Esophagus mucosa (tissue), 1 donor: Measurements from ENCODE around the gene CYBRD1. TPM values are rescaled to one million over a fixed set of nuclear protein-coding genes. Genes with fewer than 3 reads are reported as not detected.
"Not testable (repeated sequence)": the region's sequence is repeated elsewhere in the genome, so short reads cannot be mapped to it uniquely, and the experiment has no call there.

Experiments
- ATAC-seq: fragments of 200-7000 bp; cut with Tn5 transposase; one replicate; pipeline ENCODE4 v1.9.1; 2020
- total RNA-seq: library from RNA; stranded (reverse); gene quantifications from one replicate; pipeline ENCODE4 v1.2.4, GENCODE V29; 2023
- donor health status: DM: yes; HTN: yes; CAD: no.

The CYBRD1 gene
- 7.2 TPM for total RNA-seq

GRCh38 chr2:171522052-171522787 lies at the start of gene CYBRD1:
CYBRD1 (plus strand) TSS chr2:171522474; CDS start chr2:171522546, 72 bp downstream.
- ATAC-seq = peak; percentile 53

- no peak for ATAC-seq
These were observed 46.3 kb upstream of the CYBRD1 start for GRCh38 chr2:171475979-171476378.

GRCh38 chr2:171478345-171478744 lies 43.9 kb upstream of the CYBRD1 start:
- no peak for ATAC-seq

- ATAC-seq = no peak
These were observed 43.0 kb upstream of the CYBRD1 start for GRCh38 chr2:171479154-171479814.

- no peak for ATAC-seq
These were observed 41.4 kb upstream of the CYBRD1 start for GRCh38 chr2:171480908-171481307.

- no peak for ATAC-seq
These were observed 40.0 kb upstream of the CYBRD1 start for GRCh38 chr2:171482308-171482707.

GRCh38 chr2:171482877-171483276 lies 39.4 kb upstream of the CYBRD1 start:
- ATAC-seq = no peak

- no peak for ATAC-seq
These were observed 38.5 kb upstream of the CYBRD1 start for GRCh38 chr2:171483793-171484192.

GRCh38 chr2:171485116-171485515 lies 37.2 kb upstream of the CYBRD1 start:
- no peak for ATAC-seq

- ATAC-seq = no peak
These were observed 35.1 kb upstream of the CYBRD1 start for GRCh38 chr2:171487201-171487600.

GRCh38 chr2:171487803-171488259 lies 34.4 kb upstream of the CYBRD1 start:
- no peak for ATAC-seq

GRCh38 chr2:171490577-171490976 lies 31.7 kb upstream of the CYBRD1 start:
- no peak for ATAC-seq

GRCh38 chr2:171491292-171491691 lies 31.0 kb upstream of the CYBRD1 start:
- ATAC-seq = no peak

GRCh38 chr2:171492664-171493063 lies 29.6 kb upstream of the CYBRD1 start:
- no peak for ATAC-seq

- ATAC-seq = not testable (repeated sequence)
These were observed 24.6 kb upstream of the CYBRD1 start for GRCh38 chr2:171497664-171498063.

GRCh38 chr2:171505374-171505773 lies 16.9 kb upstream of the CYBRD1 start:
- no peak for ATAC-seq

- ATAC-seq = no peak
These were observed 12.1 kb upstream of the CYBRD1 start for GRCh38 chr2:171509945-171510731.

- ATAC-seq = no peak
These were observed 10.3 kb upstream of the CYBRD1 start for GRCh38 chr2:171512014-171512413.

- ATAC-seq = no peak
These were observed 9.5 kb upstream of the CYBRD1 start for GRCh38 chr2:171512683-171513195.

- no peak for ATAC-seq
These were observed 8.5 kb upstream of the CYBRD1 start for GRCh38 chr2:171513719-171514160.

GRCh38 chr2:171514908-171515582 lies 7.2 kb upstream of the CYBRD1 start:
- no peak for ATAC-seq

GRCh38 chr2:171515672-171516298 lies 6.5 kb upstream of the CYBRD1 start:
- ATAC-seq = peak; percentile 39
